Astrocyte of the cerebellum (primary cell): ENCODE data around the gene TRAT1.
A peak's percentile ranks its signal among the peaks of the same experiment; 100 is the strongest.

Experiments used
- DNase-seq: peaks from one replicate; pipeline ENCODE4 v3.0.0-alpha.2; 2011; ENCODE audit warnings: low read depth
- H3K4me3 ChIP-seq: 2 replicates; pipeline ENCODE4 v1.5.1; 2011; ENCODE audit warnings: mild to moderate bottlenecking, low read depth, low read length, moderate library complexity
- CTCF ChIP-seq: IDR thresholded peaks from 2 replicates; pipeline ENCODE4 v1.5.1; 2012; ENCODE audit warnings: low read length, low read depth, moderate library complexity, mild to moderate bottlenecking; ENCODE audit errors: missing control alignments
- in situ Hi-C: cut with HindIII; loops from 2 replicates; pipeline ENCODE4 v1.10.0; 2017; ENCODE audit warnings: low sequenced_read_pairs

Gene TRAT1

GRCh38 chr3:108894981-108895380 is 72.4 kb downstream of the TRAT1 start:
- peak; percentile 5 for DNase-seq
- no peak overlapping the region for H3K4me3 ChIP-seq
- in situ Hi-C loops = no loop called here
- no peak for TF ChIP-seq CTCF

GRCh38 chr3:108897883-108898282 is 75.3 kb downstream of the TRAT1 start:
- no peak for TF ChIP-seq CTCF
- in situ Hi-C loops = no loop called here
- no peak overlapping the region for H3K4me3 ChIP-seq
- DNase-seq = no peak

- H3K4me3 ChIP-seq = no peak overlapping the region
- DNase-seq = no peak
- no peak for TF ChIP-seq CTCF
- in situ Hi-C loops = no loop called here
Observed at GRCh38 chr3:108899530-108899929, 76.9 kb downstream of the TRAT1 start.
